CD4-positive, alpha-beta T cell treated with Interleukin-10 for 1 hour (primary cell): ENCODE measurements around the gene RNF144A.

Source experiments
- DNase-seq: peaks from one replicate; pipeline ENCODE4 v3.0.0-alpha.2; 2020

Gene RNF144A

DNA sequence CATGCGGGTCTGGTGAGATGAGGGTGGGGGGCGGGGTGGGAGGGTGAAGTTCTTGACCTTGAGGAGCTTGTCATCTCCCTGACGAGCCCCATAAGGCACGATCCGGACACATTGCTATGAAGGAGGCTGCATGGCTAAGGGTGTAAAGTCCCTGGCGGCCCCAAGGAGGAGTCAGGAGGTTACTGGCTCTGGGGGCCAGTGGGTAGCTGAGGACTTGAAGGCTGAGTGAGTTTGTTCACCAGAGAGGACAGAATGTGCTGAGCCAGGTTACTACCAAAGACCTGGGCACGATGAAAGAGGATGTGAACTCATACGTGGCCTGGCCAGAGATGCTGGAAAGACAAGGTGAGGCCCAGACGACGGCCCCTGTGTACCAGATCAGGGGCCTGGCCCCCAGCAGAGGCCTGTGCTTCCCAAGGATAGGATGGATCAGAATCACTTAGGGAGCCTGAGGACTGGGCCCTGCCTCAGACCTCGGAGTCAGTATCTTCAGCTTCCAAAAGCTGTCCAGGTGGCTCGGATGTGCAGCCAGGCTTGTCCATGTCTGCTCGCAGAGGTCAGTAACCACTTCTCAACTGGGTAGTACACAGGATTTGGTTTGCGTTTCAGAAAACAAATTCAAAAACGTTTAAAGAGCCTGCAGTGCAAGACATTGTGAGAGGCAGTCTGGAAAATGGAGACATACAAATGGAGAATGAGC, 110.9 kb downstream of the RNF144A start:
- no peak for DNase-seq

DNA sequence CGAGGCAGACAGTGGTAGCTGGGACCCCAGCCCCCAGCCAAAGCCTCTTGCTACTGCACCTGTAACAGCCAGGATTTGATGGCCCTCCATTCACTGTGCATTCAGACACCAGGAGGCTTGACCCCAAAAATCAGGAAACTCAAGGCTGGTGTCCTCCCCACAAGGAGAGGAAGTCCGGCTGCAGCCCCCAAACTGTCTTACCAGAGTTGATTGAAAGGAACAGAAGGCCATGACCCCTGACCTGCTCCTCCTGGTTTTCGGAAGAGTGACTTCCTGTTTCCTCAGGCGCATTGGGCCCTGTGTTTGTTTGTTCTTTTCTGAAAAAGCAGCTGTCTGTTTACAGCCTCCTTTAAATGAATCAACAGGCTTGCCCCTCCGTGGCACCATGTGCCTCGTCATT, 111.6 kb downstream of the RNF144A start:
- no peak for DNase-seq

DNA sequence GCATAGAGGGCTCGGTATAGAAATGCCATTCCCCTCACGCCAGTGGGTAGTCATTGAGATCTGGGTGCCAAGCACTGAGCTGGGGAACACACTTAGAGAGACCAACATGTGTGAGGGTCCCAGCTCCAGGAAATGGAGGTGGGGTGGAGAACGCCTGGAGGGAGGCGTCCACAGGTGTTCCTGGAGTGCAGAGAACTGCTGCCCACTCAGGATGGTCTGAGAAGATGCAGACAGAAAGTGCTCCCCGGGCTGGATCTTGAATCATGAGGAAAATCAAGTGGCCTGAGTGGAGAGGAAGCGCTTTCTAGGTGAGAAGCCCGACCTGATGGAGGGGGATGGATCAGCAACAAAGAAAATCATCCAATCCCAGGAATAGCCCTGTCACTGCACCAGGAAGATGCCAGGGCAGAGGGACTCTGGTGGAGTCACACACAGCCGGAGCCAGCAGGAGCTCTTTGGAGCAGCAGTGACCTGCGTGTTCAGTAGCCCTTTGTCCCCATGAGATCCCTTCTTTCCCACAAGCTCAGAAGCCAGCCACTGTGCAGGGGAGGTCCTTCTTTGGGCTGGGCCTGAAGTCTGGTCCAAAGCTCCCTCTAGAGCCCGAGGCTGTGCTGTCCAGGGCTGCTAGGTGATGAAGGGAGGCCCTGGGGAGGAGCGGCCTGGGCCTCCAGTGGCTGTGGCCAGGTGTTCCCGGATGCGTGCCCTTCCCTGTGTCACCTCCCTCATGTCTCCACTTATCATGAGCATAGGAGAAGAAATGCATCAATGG, 112.3 kb downstream of the RNF144A start:
- no peak for DNase-seq

DNA sequence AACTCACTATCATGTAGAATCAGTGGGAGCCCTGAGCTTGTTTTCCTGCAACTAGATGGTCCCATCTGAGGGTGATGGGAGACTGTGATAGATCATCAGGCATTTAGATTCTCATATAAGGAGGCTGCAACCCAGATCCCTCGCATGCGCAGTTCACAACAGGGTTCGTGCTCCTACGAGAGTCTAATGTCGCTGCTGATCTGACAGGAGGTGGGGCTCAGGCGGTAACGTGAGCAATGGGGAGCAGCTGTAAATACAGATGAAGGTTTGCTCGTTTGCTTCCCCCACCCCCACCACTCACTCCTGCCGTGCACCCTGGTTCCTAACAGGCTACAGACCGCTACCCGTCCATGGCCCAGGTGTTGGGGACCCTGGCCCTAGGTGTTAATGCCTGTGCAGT, 113.6 kb downstream of the RNF144A start:
- no peak for DNase-seq

DNA sequence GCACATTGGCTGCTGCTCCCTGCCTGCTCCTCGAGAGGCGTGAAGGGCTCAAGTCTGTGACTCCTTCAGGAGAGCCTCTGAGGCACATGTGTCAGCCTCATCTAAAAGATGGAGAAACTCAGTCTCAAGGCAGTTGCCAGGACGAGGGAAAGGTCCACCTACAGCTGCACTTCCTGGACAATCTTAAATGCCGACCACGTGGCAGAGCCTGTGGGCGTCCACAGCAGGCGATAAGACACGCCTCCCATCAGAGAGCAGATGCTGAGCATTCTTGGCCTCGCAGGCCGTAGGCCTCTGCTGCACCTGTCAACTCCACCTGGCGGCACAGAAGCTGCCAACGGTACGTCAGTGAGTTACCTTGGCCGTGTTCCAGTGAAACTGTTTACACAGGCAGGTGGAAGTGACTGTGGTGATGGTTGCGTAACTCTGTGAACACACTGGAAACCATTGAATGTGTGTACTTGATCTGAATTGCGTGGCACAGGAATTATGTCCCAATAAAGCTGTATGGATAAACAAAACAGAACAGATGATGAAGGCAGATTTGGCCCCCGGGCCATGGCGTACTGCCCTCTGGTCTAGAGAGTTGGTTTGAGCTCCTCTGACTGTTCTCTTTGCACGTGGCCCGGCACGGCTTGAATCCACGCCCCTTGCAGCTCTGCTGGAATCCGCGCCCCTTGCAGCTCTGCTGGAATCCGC, 114.5 kb downstream of the RNF144A start:
- DNase-seq, result peak; percentile 74

DNA sequence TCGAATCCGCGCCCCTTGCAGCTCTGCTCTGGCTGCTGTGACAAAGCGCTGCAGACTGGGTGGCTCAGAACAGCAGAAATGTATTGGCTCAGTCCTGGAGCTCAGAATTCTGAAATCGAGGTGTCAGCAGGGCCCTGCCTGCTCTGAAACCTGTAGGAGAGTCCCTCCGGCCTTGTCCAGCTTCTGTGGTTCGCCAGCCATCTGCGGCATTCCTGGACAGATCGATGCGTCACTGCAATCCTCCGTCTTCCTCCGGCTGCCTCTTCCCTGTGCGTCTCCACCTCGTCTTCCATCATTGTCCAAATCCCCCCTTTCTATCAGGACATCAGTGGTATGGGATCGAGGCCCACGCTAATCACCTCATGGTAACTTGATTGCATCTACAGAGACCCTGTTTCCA, 115.2 kb downstream of the RNF144A start:
- no peak for DNase-seq

DNA sequence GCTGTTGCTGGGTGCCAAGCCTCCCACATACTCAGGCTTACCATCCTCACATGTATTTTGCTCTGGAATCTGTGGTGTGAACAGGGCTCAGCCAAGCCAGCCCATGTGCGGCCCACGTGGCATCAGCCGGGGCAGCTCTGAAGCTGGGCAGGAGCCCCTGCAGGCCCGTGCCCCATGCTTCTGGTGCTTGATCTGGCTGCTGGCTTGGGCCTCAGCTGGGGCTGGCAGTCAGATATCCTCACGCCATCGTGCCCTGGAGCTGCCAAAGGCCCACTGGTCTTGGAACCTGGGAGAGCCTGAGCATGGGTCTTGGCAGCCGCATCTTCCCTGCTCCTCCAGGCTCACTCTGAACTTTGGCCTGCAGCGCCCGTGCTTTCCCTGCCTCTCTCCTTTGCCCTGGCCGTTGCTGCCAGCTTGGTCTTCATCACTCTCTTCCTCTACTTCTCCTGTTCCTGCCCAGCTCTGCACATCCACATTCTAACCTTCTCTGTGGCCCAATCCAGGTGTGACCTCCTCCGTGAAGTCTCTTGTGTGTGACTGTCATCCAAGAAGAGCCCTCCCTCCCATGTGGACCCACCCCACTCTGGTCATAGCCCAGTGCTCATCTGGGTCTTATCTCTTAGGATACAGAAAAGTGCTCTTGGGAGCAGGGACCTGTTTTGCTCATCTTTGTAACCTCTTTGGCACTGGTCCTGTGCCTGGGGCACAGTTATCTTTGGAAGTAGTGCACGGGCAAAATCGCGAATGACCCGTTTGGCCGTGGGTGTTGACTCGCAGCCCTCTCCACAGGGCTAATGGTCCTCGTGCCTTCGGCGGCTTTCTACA, 116.1 kb downstream of the RNF144A start:
- no peak for DNase-seq

DNA sequence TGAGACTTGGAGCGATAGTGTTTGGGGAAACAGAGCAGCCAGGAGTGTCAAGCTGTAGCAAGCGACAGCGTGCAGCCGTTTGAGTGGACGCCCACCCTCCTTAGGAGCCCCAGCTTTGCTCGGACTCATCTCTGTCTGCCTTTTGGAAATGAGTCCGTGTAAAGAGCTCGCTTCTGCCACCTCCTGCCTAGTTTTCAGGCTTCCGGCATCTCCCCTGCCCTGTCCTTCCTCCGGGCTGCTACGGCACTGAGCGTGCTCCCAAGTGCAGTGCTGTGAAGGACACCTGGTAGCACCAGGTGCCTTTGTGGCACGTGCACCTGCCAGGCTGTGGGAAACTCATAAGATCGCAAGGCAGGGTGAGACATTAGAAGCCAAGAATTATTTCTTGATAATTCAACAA, 117.1 kb downstream of the RNF144A start:
- no peak for DNase-seq

DNA sequence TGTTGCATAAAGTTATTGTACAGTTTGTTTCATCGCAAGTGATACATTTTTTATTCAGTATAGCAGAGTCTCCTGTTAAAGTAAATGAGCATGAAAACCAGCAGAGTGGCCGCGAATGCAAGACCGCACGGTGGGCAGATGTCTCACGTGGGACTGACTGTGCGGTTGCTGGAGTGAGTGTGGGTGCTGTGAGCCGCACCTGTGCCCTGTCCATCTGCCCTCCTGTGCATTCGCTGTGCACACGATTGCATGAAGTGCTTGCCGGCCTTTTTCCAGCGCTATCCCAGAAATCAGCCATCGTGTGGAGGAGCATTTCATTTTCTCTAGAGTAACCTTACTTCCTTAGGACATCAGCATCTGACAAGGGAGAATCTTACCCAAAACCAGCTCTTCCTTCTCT, 118.7 kb downstream of the RNF144A start:
- no peak for DNase-seq

DNA sequence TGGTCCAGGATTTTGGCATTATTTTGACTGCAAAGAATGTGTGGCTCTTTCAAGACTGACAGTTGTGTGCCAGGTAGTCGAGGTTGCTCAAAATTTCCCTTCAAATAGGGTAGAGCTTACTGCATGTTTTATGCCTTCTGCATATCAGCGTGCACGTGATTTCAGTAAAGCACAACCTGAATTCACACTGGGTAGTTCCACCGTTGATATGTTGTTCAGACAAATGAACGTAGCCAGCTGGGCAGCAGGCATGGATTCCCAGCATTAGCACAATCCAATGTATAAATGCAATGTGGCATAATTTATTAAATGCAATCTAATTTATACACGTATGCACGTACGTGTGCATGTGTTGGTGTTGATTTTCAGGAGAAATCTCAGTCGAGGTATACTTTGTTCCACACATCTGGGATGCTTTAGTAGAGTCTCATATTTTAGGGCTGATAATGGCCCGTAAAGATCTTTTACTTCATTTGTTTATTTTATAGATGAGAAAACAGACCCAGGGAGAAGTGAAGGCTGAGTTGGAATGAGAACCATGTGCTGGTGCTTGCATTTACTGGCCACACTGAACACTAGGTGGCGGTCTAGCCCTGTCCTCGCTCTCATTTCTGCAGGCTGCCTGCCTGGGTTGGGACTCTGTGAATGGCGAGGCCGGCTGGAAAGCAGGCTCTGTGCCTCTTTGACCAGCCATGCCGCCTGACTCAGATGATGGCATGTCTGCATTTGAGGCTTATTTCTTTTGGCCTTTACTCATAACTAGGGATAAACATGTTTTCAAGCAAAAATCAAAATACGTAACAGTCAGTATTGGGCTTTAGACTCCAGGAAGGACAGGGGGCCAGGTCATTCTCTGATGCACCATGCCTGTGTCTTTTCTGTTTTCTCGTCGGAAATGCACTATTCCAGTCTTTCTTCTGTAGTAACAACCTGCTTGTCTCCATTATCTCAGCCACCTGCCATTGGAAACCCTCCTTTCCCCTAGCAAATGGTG, 120.4 kb downstream of the RNF144A start:
- DNase-seq, result peak; percentile 67

DNA sequence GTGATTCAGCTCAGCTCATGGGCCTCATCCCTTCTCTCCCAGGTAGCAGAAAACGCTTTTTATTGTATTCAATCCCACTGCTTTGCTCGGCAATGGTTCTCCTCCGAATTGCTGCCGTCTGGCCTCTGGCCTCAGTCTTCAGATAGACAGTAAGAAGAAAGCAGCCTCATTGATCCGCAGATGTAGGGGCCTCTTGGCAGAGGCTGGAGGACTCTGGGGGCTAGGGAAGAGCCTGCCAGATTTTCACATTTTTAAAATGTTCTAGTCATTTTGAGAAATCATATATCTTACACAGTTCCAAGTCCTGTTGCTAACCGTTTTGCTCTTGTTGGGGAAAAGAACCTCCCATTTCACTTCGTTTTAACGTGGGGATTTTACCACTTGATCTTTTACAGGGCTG, 123.3 kb downstream of the RNF144A start:
- no peak for DNase-seq

DNA sequence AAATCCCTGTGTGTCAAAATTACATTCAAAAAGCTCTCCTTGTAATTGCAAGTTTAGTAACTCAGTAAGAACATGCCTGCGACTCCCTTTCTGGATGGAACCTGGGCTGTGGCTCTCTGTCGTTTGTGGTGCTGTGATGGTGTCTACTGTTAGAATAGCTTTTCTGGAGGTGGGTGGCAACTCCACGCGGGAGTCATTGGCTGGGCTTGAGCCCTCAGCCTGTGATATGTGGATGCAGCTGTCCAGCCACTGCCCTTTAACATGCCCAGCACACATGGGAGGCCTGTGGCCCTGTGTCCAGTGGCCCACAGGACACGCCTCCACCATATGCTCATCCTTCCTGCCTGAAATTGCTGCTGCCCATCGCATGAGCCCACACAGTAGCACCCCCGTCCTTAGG, 124.2 kb downstream of the RNF144A start:
- DNase-seq, result no peak

DNA sequence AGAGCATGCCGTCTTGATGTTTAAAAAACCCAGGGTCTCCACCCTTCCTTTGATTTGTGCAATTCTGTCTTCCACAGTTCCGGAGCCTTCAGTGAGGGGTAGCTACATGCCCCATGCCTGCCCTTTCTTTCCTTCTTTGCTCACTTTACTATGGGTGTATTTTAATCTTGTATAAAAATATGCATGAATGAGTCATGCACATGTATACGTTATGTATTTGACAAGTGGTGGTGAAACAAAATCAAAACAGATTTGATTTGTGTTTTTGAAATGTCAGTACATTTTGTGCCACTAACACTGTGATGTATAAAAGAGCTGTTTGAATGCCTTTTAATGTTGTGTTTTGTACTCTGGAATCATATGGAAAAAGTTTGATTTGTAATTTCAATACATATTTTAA, 126.5 kb downstream of the RNF144A start:
- DNase-seq, result no peak

DNA sequence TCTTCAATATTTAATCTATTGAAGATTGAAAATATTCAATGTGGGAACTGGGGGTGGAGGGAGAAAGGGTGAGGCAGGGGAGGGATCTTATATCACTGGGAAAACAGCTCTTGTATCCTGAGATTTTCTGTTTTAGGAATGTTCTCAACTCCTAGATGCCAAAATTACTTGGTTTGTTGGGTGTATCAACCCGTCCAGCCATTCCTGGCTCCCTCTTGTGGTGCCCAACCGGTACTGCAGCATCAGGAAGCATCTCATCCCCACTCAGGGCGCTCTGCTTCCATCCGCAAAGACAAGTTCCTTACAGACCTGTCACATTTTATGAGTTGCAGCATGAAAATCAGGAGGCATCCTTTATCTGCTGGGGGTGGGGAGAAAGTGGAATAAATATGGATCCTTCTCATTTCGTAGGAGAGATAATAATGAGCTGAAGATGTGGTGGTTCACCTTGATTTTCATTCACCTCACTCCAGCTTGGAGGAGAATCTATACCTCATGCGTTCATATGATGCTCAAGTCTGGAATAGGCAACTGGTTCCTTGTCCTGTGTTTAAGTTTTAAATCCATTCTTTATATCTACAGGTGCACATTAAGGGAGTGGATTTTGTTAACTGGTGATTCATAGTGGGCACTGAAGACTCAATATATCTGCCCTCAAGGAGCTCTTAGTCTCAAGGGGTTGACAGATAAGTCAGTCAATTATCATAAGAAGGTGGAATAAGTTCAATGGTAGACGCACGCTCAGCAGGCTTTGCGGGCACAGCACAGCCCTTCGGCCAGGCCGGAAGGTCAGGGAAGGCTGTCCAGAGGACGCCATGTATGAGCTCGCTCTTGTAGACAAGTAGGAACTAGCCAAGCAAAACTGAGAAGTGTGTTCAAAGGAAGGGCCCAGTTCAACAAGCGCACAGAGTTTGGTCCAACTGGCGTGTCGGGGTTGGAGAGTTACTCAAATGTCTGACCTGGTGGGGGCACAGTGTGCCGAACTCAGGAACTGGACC, 127.3 kb downstream of the RNF144A start:
- peak; percentile 71 for DNase-seq

DNA sequence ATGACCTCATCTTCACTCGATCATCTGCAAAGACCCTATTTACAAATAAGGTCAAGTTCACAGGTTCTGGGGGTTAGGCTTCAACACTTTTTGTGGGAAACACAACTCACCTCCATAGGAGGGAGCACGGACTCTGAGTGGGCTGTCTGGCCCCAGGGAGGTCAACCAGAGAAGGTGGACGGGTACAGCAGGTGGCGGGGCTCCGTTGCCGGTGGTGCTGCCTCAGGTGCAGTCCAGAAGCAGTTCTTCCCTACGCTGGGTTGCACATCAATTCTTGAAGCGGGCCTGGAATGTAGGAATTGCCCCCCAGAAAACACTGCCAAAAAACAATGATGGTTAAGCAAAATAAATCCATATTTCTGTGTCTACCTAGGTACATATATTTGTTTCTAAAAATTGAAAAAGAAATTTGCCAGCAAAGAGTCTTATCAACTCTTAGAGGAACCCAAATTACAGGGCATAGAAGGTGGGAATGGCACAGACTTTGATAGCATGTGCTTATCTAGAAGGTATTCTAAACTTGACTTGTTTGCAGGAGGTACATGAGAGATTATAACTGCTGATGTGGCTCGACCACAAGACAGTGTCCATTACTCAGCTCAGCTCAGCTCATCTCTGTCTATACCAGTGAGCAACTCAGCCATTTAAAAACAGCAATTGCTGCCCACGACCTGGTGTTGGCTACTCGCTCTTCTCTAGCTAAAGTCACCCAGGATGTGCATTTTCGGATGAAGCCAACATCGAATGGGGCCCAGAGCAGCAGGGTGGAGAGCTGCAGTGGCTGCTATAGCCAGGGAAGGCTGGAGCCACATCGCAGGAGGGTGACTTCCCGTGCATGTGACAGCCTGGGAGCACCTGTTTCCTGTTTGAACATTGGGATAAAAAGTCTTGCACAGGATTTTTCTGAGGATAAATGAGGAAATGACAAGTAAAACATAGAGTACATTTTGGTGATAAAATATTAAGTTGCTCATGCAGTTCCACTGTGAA, 128.7 kb downstream of the RNF144A start:
- no peak for DNase-seq

DNA sequence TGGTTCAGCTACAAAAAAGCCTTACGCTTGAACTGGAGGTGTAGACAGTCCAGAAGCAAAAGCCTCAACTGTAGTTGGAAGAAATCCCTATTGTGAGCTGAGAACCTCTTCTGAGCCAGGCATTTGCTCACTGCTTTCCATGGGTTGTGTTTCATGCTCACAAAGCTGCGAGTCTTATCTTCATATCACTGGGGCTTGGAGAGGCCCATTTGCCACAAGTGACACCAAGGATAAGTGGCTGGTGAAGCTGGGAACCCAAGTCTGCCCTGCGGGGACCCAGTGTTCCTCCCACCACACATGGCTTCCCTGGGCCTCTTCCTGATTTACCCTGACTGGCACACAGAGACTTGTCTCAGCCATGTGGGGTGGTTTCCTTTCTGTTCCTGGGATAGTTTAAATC, 130.4 kb downstream of the RNF144A start:
- no peak for DNase-seq

DNA sequence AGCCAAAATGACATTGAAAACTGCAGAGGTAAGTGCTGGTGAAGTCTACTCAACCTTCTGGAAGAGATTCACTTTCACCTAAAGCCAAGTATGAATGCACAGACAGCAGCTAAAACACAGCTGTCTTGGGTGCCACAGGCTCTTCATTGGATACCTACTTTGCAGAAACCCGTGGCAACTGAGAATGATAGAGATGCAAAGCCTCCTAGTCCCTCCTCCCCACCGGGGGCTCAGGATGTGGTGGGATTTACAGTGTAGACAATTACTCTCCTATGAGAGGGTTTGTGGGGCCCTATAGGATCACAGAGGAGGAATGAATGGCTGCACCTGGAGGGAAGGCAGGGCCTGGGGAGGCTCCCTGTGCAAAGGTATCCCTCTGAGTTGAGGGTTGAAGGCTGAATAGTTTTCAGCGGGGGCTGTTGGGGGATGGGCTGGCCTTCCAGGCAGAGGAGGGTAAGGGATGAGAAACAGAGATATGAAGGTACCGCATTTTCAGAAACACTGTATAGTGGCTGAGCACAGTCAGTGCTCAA, 131.6 kb downstream of the RNF144A start:
- DNase-seq, result no peak

DNA sequence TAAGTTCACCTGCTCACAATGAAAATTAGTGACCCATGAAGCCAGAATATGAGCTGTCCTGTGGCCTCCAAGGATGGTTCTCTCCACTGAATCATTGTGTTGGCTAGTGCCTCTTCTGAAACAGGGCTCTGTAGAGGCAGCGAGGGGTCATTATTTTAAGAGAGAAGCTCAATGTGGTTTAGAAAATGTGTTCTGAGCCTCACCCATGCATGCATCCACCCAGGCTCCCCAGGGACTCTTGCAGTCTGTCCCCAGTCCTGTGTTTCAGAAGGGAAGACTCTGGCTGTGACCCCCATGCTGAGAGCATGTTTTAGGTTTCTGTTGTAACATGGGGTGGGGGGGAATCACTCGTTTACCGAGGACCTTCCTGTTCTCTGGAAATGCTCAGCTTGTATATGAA, 135.2 kb downstream of the RNF144A start:
- no peak for DNase-seq
